ENCODE results near the gene FCSK.
"Not testable (repeated sequence)": the region's sequence is repeated elsewhere in the genome, so short reads cannot be mapped to it uniquely, and the experiment has no call there.

The FCSK gene

DNA sequence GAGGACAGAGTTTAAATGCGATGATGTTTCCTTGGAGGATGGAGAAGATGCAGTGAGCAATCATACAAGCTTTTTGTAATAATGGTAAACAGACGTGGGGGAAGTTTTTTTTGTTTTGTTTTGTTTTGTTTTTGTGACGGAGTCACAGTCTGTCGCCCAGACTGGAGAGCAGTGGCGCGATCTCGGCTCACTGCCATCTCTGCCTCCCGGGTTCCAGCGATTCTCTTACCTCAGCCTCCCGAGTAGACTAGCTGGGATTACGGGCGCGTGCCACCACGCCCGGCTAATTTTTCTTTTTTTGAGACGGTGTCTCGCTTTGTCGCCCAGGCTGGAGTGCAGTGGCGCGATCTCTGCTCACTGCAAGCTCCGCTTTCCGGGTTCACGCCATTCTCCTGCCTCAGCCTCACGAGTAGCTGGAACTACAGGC lies 70.0 kb downstream of the FCSK start:
- DNase-seq (ENCODE audit: low read depth in 2 of 2) = not testable (repeated sequence)

- DNase-seq (ENCODE audit: low read depth in 2 of 2) = no peak
These were observed 72.0 kb downstream of the FCSK start for GRCh38 chr16:70526403-70526802.

- DNase-seq (ENCODE audit: low read depth in 2 of 2) = no peak
These were observed 73.1 kb downstream of the FCSK start for GRCh38 chr16:70527315-70527996.

GRCh38 chr16:70529051-70529777 lies 74.8 kb downstream of the FCSK start:
- no peak for DNase-seq (ENCODE audit: low read depth in 2 of 2)
